K562 (cell line): ENCODE data around the gene DMP1. TPM values are rescaled to one million over a fixed set of nuclear protein-coding genes. Genes with fewer than 3 reads are reported as not detected.

Experiments
- ATAC-seq: fragments of 200-7000 bp; cut with Tn5 transposase; 3 replicates; pipeline ENCODE4 v1.9.1; 2020; ENCODE audit warnings: moderate library complexity
- BruUV-seq: library from RNA; stranded (reverse); fragments of 400-500 nt; replicated peaks from 2 replicates; lab custom pipeline; 2021; lab: Mats Ljungman, UMichigan
- CTCF ChIA-PET: fragments of 300-600 bp; formaldehyde crosslinking; extraction: SDS; loops from one replicate; lab custom pipeline; 2021; ENCODE audit warnings: low intra/inter-chr PET ratio; lab: Yijun Ruan, JAX
- POLR2A ChIA-PET: fragments of 300-600, 350-650 bp; sonication (Branson Sonifier 250); formaldehyde crosslinking; extraction: SDS; loops from one replicate; lab custom pipeline; 2021; ENCODE audit warnings: antibody characterized with exemption, inconsistent platforms; lab: Yijun Ruan, JAX
- DNase-seq, 4 experiments: peaks; one replicate each; pipeline versions ENCODE4 v3.0.0 to v3.0.0-alpha.2; 2011 to 2018; ENCODE audit warnings: low spot score in 3 of 4, mixed read lengths in 3 of 4; ENCODE audit errors: extremely low read depth in 1 of 4
- FAIRE-seq: peaks from 2 replicates; lab custom pipeline; 2011; peaks lifted over from hg19 to GRCh38; lab: Jason Lieb, UNC
- H2AFZ ChIP-seq: 2 replicates; pipeline ENCODE4 v1.6.0; 2011; ENCODE audit warnings: low read depth, low read length, control low read depth, inconsistent platforms
- H3K27ac ChIP-seq: fragments of 200-600 bp; 3 replicates; pipeline ENCODE4 v1.8.0; 2011; ENCODE audit warnings: low read depth, mild to moderate bottlenecking, control low read depth, inconsistent platforms, low read length, moderate library complexity, mixed read lengths; ENCODE audit errors: extremely low read depth
- H3K27me3 ChIP-seq, 2 experiments: fragments of 300-600 bp in 1 of 2; 2 replicates in 1 of 2; 3 replicates in 1 of 2; pipeline versions ENCODE4 v1.6.0 to v1.8.0; 2011; ENCODE audit warnings: inconsistent platforms in 2 of 2, low read length in 2 of 2, mild to moderate bottlenecking in 1 of 2, mixed read lengths in 1 of 2, moderate library complexity in 1 of 2; ENCODE audit not compliant: control insufficient read depth in 2 of 2, insufficient read depth in 2 of 2
- H3K36me3 ChIP-seq: fragments of 300-600 bp; 3 replicates; pipeline ENCODE4 v1.8.0; 2011; ENCODE audit warnings: mild to moderate bottlenecking, low read length, inconsistent platforms; ENCODE audit not compliant: control insufficient read depth, insufficient read depth
- H3K4me1 ChIP-seq, 2 experiments: fragments of 200-600 bp in 1 of 2; replicated peaks in 1 of 2; 2 replicates in 1 of 2; 3 replicates in 1 of 2; pipeline versions ENCODE4 v1.5.1 to v1.8.0; 2011; ENCODE audit warnings: inconsistent platforms in 2 of 2, low read length in 2 of 2, mild to moderate bottlenecking in 1 of 2, mixed read lengths in 1 of 2, moderate library complexity in 1 of 2; ENCODE audit not compliant: control insufficient read depth in 2 of 2, insufficient read depth in 2 of 2
- H3K4me2 ChIP-seq: 2 replicates; pipeline ENCODE4 v1.6.1; 2011; ENCODE audit warnings: low read length, control low read depth, inconsistent platforms, mixed read lengths; ENCODE audit not compliant: insufficient read depth
- H3K4me3 ChIP-seq: fragments of 200-600 bp; sonication (generic), shearing (Covaris generic); 2 replicates; pipeline ENCODE4 v1.5.1; 2016; ENCODE audit warnings: control low read depth, inconsistent platforms
- H3K79me2 ChIP-seq: fragments of 200-600 bp; 3 replicates; pipeline ENCODE4 v1.8.0; 2011; ENCODE audit warnings: low read length, inconsistent platforms; ENCODE audit not compliant: control insufficient read depth, insufficient read depth
- H3K9ac ChIP-seq, 2 experiments: 2 replicates each; pipeline versions ENCODE4 v1.6.0 to v1.6.1; 2011; ENCODE audit warnings: low read depth in 2 of 2, low read length in 2 of 2, control low read depth in 1 of 2, inconsistent platforms in 1 of 2, mild to moderate bottlenecking in 1 of 2, mixed read lengths in 1 of 2; ENCODE audit not compliant: insufficient read depth in 1 of 2
- H3K9me1 ChIP-seq: one replicate; pipeline ENCODE4 v1.6.0; 2011; ENCODE audit warnings: inconsistent platforms, mild to moderate bottlenecking, low read length, moderate library complexity; ENCODE audit not compliant: control insufficient read depth, insufficient read depth
- H3K9me3 ChIP-seq: replicated peaks from 2 replicates; pipeline ENCODE4 v1.5.1; 2011; ENCODE audit warnings: low read depth, low read length, inconsistent platforms; ENCODE audit not compliant: control insufficient read depth, insufficient read depth
- H4K20me1 ChIP-seq: replicated peaks from 2 replicates; pipeline ENCODE4 v1.6.1; 2011; ENCODE audit warnings: low read length, inconsistent platforms, mixed read lengths; ENCODE audit not compliant: control insufficient read depth, insufficient read depth
- POLR2B ChIP-seq: fragments of 450-650 bp; IDR thresholded peaks from 2 replicates; pipeline ENCODE4 v1.6.1; 2018; ENCODE audit warnings: low read depth; ENCODE audit not compliant: partially characterized antibody
- RBM39 ChIP-seq: fragments of 200-400 bp; formaldehyde crosslinking; optimal IDR thresholded peaks from 2 replicates; pipeline ENCODE3; 2018; ENCODE audit warnings: low read depth, low read length
- WGBS: fragments of 100-300 bp; shearing (Covaris generic); methylation state at CpG from one replicate; pipeline ENCODE4 v1.1.6; 2016; ENCODE audit warnings: low coverage, mixed read lengths; ENCODE audit not compliant: insufficient coverage; ENCODE audit errors: missing lambda C conversion rate; 5-methylcytosine and 5-hydroxymethylcytosine counted together
- in situ Hi-C: fragments of 300-500 bp; cut with MboI; formaldehyde crosslinking; loops from 4 replicates; pipeline ENCODE4 v1.15.0; 2018; ENCODE audit warnings: inconsistent platforms, mixed read lengths
- intact Hi-C: fragments of 100-400 bp; cut with micrococcal nuclease; formaldehyde crosslinking; loops from 2 replicates; pipeline ENCODE4 v1.14.2; 2022
- polyA plus RNA-seq, 8 experiments: library from polyadenylated mRNA; depleted of rRNA in 4 of 8; stranded (reverse) in 5 of 8; unstranded in 3 of 8; fragments of >200 nt; fragmentation: Nextera tagmentation in 2 of 8; fragmentation: Illumina TruSeq in 1 of 8; extraction: Ambion mirVana in 2 of 8; extraction: Trizol in 1 of 8; gene quantifications; 2 replicates each; pipeline versions ENCODE4 v1.2.1 to v1.2.3, GENCODE V29; 2011 to 2014; ENCODE audit warnings: inconsistent platforms in 1 of 8, missing spikeins in 1 of 8
- total RNA-seq, 7 experiments: library from RNA; depleted of rRNA in 6 of 7; stranded (reverse); fragments of >200 nt in 6 of 7; fragmentation: Illumina TruSeq in 2 of 7; extraction: Trizol in 2 of 7; gene quantifications; 2 replicates each; pipeline versions ENCODE4 v1.2.1 to v1.2.3, GENCODE V29; 2011 to 2021; ENCODE audit warnings: low replicate concordance in 1 of 7
- TF ChIP-seq, protein P1 (sequence below): sonication (generic); formaldehyde crosslinking; IDR thresholded peaks from 2 replicates; pipeline ENCODE4 v1.8.0; 2023; ENCODE audit warnings: mild to moderate bottlenecking, missing genetic modification reagents
- TF ChIP-seq, protein P2 (sequence below): fragments of 250-450 bp; sonication (Bioruptor Pico); IDR thresholded peaks from 2 replicates; pipeline ENCODE4 v1.8.0; 2021; ENCODE audit warnings: moderate library complexity, mild to moderate bottlenecking, inconsistent platforms

Gene DMP1
- total and polyA plus RNA-seq, 9 of the 15 experiments (the other 6 are each of a cell fraction or from before 2014, with no cell fraction given), result not detected

DNA sequence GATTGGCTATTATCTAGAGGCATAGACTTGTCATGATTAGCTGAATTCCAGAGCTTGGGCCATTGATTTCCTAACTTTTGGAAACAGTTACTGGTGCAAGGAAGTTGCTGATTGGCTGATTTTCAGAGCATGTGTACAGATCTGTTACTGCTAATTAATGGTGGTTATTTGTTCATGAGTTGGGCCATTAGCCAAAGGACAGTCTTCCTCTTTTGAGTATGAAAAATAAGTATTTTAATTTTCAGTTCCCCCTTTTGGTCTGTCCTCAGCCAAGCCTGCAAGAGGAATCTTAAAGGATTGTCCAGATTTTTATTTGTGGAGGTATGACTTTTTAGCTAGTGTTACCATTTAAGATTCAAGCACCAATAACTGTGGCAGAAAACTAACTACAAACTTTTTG is 48.7 kb upstream of the DMP1 start (continued):
- TF ChIP-seq, protein P1, sequence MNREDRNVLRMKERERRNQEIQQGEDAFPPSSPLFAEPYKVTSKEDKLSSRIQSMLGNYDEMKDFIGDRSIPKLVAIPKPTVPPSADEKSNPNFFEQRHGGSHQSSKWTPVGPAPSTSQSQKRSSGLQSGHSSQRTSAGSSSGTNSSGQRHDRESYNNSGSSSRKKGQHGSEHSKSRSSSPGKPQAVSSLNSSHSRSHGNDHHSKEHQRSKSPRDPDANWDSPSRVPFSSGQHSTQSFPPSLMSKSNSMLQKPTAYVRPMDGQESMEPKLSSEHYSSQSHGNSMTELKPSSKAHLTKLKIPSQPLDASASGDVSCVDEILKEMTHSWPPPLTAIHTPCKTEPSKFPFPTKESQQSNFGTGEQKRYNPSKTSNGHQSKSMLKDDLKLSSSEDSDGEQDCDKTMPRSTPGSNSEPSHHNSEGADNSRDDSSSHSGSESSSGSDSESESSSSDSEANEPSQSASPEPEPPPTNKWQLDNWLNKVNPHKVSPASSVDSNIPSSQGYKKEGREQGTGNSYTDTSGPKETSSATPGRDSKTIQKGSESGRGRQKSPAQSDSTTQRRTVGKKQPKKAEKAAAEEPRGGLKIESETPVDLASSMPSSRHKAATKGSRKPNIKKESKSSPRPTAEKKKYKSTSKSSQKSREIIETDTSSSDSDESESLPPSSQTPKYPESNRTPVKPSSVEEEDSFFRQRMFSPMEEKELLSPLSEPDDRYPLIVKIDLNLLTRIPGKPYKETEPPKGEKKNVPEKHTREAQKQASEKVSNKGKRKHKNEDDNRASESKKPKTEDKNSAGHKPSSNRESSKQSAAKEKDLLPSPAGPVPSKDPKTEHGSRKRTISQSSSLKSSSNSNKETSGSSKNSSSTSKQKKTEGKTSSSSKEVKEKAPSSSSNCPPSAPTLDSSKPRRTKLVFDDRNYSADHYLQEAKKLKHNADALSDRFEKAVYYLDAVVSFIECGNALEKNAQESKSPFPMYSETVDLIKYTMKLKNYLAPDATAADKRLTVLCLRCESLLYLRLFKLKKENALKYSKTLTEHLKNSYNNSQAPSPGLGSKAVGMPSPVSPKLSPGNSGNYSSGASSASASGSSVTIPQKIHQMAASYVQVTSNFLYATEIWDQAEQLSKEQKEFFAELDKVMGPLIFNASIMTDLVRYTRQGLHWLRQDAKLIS (CRISPR knock-in tag), result no peak
- no peak for TF ChIP-seq RBM39

DNA sequence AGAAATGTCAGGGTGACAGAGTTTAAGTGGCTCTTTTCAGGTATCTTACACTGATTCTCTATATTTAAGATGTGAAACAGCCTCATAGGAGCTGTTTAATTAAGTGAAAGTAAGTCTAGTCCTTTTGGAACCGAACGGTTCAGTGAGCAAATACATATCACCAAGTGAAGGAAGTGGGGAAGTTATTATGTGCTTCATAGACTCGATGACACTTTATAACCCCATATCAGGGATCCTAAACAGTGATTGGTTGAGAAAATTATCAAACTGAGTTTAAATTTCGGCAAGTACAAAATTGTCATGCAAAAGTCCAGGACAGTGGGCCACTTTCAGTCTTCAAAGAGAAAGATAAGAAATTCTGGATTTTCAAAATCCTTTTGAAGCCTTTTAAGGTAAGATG is 41.9 kb upstream of the DMP1 start, which contains the start of gene DSPP:
TSS of gene DSPP (plus strand) at position 301 of the 400 bp plus-strand sequence. CDS start 2,380 bp downstream, outside the sequence.
- Histone ChIP-seq H4K20me1 (no peaks in the 10 kb centered on the region), H3K27ac (no peak within 1 kb of the TSS), H3K4me3 (no peak within 1 kb of the TSS), H3K36me3 (no peaks in the 10 kb centered on the region), H3K4me2 (no peak within 1 kb of the TSS), H3K9me1 (no peaks in the 10 kb centered on the region), H3K9me3 (no peaks in the 10 kb centered on the region), H3K27me3 (no peaks in the 10 kb centered on the region; a peak in 1 of 5 replicates), H2AFZ (no peak within 1 kb of the TSS), H3K79me2 (no peaks in the 10 kb centered on the region), H3K9ac (no peak within 1 kb of the TSS), H3K4me1 (no peaks in the 10 kb centered on the region)
- ChIA-PET CTCF (no interaction called here), POLR2A (no interaction called here)
- TF ChIP-seq, protein P2, sequence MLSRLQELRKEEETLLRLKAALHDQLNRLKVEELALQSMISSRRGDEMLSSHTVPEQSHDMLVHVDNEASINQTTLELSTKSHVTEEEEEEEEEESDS (CRISPR knock-in tag), result no peak
- TF ChIP-seq POLR2B, result no peak
- no TSS peak for BruUV-seq
- in situ Hi-C loops (no loop called here), intact Hi-C loops (no loop called here)
- ATAC-seq, result no peak
- DNase-seq, result no peak
- 0% methylated on average over 4 of the region's 4 CpGs for WGBS
- no peak for FAIRE-seq
